Ishikawa (cell line): ENCODE measurements around the gene PLA2R1.

Experiments used
- CEBPB ChIP-seq: IDR thresholded peaks from 2 replicates; pipeline ENCODE4 v1.6.1; 2012
- CREB1 ChIP-seq: IDR thresholded peaks from 2 replicates; pipeline ENCODE4 v1.6.1; 2012; ENCODE audit warnings: low read depth
- EP300 ChIP-seq: IDR thresholded peaks from 2 replicates; pipeline ENCODE4 v1.6.1; 2012; ENCODE audit warnings: borderline replicate concordance
- NFIC ChIP-seq: IDR thresholded peaks from 2 replicates; pipeline ENCODE4 v1.6.1; 2012
- RAD21 ChIP-seq: IDR thresholded peaks from 2 replicates; pipeline ENCODE4 v1.6.1; 2012; ENCODE audit warnings: low read depth
- TAF1 ChIP-seq: IDR thresholded peaks from 2 replicates; pipeline ENCODE4 v1.6.1; 2012; ENCODE audit warnings: low read depth, mild to moderate bottlenecking
- TEAD4 ChIP-seq: IDR thresholded peaks from 2 replicates; pipeline ENCODE4 v1.6.1; 2012
- YY1 ChIP-seq: IDR thresholded peaks from 2 replicates; pipeline ENCODE4 v1.6.1; 2012; ENCODE audit warnings: low read depth

DNA sequence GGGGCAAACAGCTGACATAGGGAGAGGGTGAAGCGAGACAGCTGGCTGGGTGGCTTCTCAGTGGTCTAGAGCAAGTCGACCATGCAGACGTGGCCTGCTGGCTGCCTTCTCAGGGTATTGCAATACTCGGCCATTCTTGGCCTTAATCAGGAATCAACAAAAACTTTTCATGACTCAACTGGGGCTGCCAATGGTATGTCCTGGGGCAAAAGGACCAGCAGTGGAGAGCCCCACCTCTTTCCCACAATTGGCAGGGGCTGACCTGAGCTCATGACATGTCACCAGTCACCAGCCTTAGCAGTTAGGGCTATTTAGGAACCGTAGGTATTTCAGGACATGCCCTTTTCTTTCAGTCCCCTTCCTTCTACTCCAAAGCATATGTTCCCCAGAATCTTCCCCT, 19.1 kb downstream of the PLA2R1 start:
- TF ChIP-seq YY1 (no peak), RAD21 (no peak), CEBPB (no peak), EP300 (no peak), TEAD4 (no peak), NFIC (no peak), TAF1 (no peak), CREB1 (no peak)
